Measurements from ENCODE around the gene CFHR5.
"Not testable (repeated sequence)": the region's sequence is repeated elsewhere in the genome, so short reads cannot be mapped to it uniquely, and the experiment has no call there.

Gene CFHR5

GRCh38 chr1:197024460-197024859 is 47.1 kb downstream of the CFHR5 start:
- no peak for DNase-seq

GRCh38 chr1:197027359-197027758 is 50.0 kb downstream of the CFHR5 start:
- DNase-seq: no peak

- no peak for DNase-seq
Measured at GRCh38 chr1:197029749-197030148, 52.4 kb downstream of the CFHR5 start.

- DNase-seq: not testable (repeated sequence)
Measured at GRCh38 chr1:197034631-197035339, 57.4 kb downstream of the CFHR5 start.

- no peak for DNase-seq
Measured at GRCh38 chr1:197036861-197037260, 59.5 kb downstream of the CFHR5 start.

- no peak for DNase-seq
Measured at GRCh38 chr1:197041486-197042353, 64.4 kb downstream of the CFHR5 start.

- no peak for DNase-seq
Measured at GRCh38 chr1:197042676-197043341, 65.5 kb downstream of the CFHR5 start.

GRCh38 chr1:197049100-197049499 is 71.7 kb downstream of the CFHR5 start:
- no peak for DNase-seq

All from activated CD4-positive, alpha-beta T cell treated with anti-CD3 and anti-CD28 coated beads, Interleukin-2, amount 50 U/mL, for 48 hours (primary cell).